Dermis blood vessel endothelial cell (primary cell): Measurements from ENCODE around the gene GALNT15. TPM values are rescaled to one million over a fixed set of nuclear protein-coding genes. Genes with fewer than 3 reads are reported as not detected.

Source experiments
- DNase-seq: peaks from one replicate; pipeline ENCODE4 v3.0.0; 2010
- total RNA-seq: library from RNA; depleted of rRNA; stranded (reverse); fragments of >200 nt; gene quantifications from 2 replicates; pipeline ENCODE4 v1.2.3, GENCODE V29; 2014

GALNT15 gene
- total RNA-seq, 1 donor from 2014 or later, result 175 TPM

- peak; percentile 59 for DNase-seq
Observed at GRCh38 chr3:16151109-16151508, 23.4 kb upstream of the GALNT15 start.

GRCh38 chr3:16168211-16168610 lies 6.3 kb upstream of the GALNT15 start:
- no peak for DNase-seq

GRCh38 chr3:16171009-16171408 lies 3.5 kb upstream of the GALNT15 start:
- DNase-seq, result no peak

GRCh38 chr3:16171825-16172224 lies 2.7 kb upstream of the GALNT15 start:
- DNase-seq, result no peak

- DNase-seq, result no peak
Observed at GRCh38 chr3:16173283-16174025, 1.0 kb upstream of the GALNT15 start.

- no peak for DNase-seq
Observed at GRCh38 chr3:16174026-16174355, 489 bp upstream of the GALNT15 start.

GRCh38 chr3:16174976-16175901 lies 759 bp downstream of the GALNT15 start:
- no peak for DNase-seq

GRCh38 chr3:16176391-16177030 lies 2.0 kb downstream of the GALNT15 start:
- DNase-seq, result peak; percentile 19

GRCh38 chr3:16177382-16177781 lies 2.9 kb downstream of the GALNT15 start:
- no peak for DNase-seq

GRCh38 chr3:16177962-16178627 lies 3.6 kb downstream of the GALNT15 start:
- DNase-seq, result peak; percentile 90

- DNase-seq, result no peak
Observed at GRCh38 chr3:16178628-16178988, 4.1 kb downstream of the GALNT15 start.

GRCh38 chr3:16179261-16179660 lies 4.8 kb downstream of the GALNT15 start:
- DNase-seq, result no peak

GRCh38 chr3:16179771-16180736 lies 5.6 kb downstream of the GALNT15 start:
- DNase-seq, result no peak

GRCh38 chr3:16180737-16181134 lies 6.3 kb downstream of the GALNT15 start:
- no peak for DNase-seq

GRCh38 chr3:16181361-16181760 lies 6.9 kb downstream of the GALNT15 start:
- no peak for DNase-seq

- no peak for DNase-seq
Observed at GRCh38 chr3:16182183-16182582, 7.7 kb downstream of the GALNT15 start.

GRCh38 chr3:16182612-16183011 lies 8.1 kb downstream of the GALNT15 start:
- DNase-seq, result no peak

- DNase-seq, result no peak
Observed at GRCh38 chr3:16183082-16183481, 8.6 kb downstream of the GALNT15 start.

- DNase-seq, result peak; percentile 46
Observed at GRCh38 chr3:16183601-16184270, 9.3 kb downstream of the GALNT15 start.

- DNase-seq, result no peak
Observed at GRCh38 chr3:16186086-16186485, 11.6 kb downstream of the GALNT15 start.

GRCh38 chr3:16186565-16186964 lies 12.1 kb downstream of the GALNT15 start:
- no peak for DNase-seq
